Activated B cell treated with CpG ODN at 0.5 μM for 24 hours (primary cell): ENCODE results near the gene TMED3. TPM values are rescaled to one million over a fixed set of nuclear protein-coding genes. Genes with fewer than 3 reads are reported as not detected.
A peak's percentile ranks its signal among the peaks of the same experiment; 100 is the strongest.

ENCODE experiments used
- ATAC-seq: fragments of 200-7000 bp; cut with Tn5 transposase; one replicate; pipeline ENCODE4 v1.10.0; 2021; ENCODE audit warnings: low read depth, mild to moderate bottlenecking, moderate library complexity
- CTCF ChIA-PET: fragments of 350-600 bp; sonication (Branson Sonifier 250); formaldehyde crosslinking; loops from one replicate; lab custom pipeline; 2021; ENCODE audit warnings: antibody characterized with exemption; lab: Charles Lee
- POLR2A ChIA-PET: fragments of 350-600 bp; sonication (Branson Sonifier 250); formaldehyde crosslinking; loops from one replicate; lab custom pipeline; 2021; ENCODE audit warnings: antibody characterized with exemption; lab: Charles Lee
- DNase-seq: peaks from one replicate; pipeline ENCODE4 v3.0.0; 2022
- H3K27ac Mint-ChIP-seq: one replicate; pipeline ENCODE4 v1.8.0; 2020; ENCODE audit warnings: mixed read lengths
- H3K27me3 Mint-ChIP-seq: one replicate; pipeline ENCODE4 v1.8.0; 2021; ENCODE audit warnings: mixed read lengths
- H3K36me3 Mint-ChIP-seq: one replicate; pipeline ENCODE4 v1.8.0; 2021; ENCODE audit warnings: low read depth, mixed read lengths
- H3K4me1 Mint-ChIP-seq: one replicate; pipeline ENCODE4 v1.8.0; 2021; ENCODE audit warnings: mixed read lengths
- H3K4me3 Mint-ChIP-seq: one replicate; pipeline ENCODE4 v1.8.0; 2020; ENCODE audit warnings: mild to moderate bottlenecking, mixed read lengths
- H3K9me3 Mint-ChIP-seq: one replicate; pipeline ENCODE4 v1.8.0; 2020; ENCODE audit warnings: mixed read lengths
- intact Hi-C: fragments of 100-400 bp; cut with micrococcal nuclease; formaldehyde crosslinking; loops from one replicate; pipeline ENCODE4 v1.15.1; 2024
- total RNA-seq: library from RNA; stranded (reverse); gene quantifications from 2 replicates; pipeline ENCODE4 v1.2.3, GENCODE V29; 2022
- TF ChIP-seq, protein P1 (sequence below): fragments of 200-600 bp; IDR thresholded peaks from one replicate; pipeline ENCODE4 v1.8.0; 2022; ENCODE audit warnings: antibody characterized with exemption, mild to moderate bottlenecking

TMED3 gene
- total RNA-seq, 1 donor from 2014 or later: 25.0 TPM

DNA sequence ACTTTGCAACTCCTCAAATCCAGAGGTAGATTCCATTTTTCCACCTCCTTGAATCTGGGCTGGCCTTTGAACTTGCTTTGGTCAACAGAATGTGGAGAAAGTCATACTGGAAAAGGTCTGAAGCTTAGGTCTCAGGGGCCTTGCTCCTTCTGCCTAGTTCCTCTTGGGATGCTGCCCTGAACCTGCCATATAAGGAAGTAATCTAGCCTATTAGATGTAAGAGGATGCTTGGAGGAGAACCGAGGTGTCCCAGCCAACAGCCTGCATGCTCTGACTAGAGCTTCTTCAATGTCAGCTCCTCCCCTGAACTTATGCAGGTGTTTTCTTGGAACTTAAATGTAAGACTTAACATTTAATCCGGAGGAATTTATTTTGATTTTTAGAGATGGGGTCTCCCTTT, 2.0 kb upstream of the TMED3 start:
- no peak for DNase-seq
- Mint-ChIP-seq H3K4me3 (no peak overlapping the region), H3K27me3 (peaks cover 11% of the 10 kb centered on the region), H3K27ac (no peak overlapping the region), H3K9me3 (no peaks in the 10 kb centered on the region), H3K4me1 (peaks cover 29% of the 10 kb centered on the region), H3K36me3 (peaks cover 11% of the 10 kb centered on the region)
- TF ChIP-seq, protein P1, sequence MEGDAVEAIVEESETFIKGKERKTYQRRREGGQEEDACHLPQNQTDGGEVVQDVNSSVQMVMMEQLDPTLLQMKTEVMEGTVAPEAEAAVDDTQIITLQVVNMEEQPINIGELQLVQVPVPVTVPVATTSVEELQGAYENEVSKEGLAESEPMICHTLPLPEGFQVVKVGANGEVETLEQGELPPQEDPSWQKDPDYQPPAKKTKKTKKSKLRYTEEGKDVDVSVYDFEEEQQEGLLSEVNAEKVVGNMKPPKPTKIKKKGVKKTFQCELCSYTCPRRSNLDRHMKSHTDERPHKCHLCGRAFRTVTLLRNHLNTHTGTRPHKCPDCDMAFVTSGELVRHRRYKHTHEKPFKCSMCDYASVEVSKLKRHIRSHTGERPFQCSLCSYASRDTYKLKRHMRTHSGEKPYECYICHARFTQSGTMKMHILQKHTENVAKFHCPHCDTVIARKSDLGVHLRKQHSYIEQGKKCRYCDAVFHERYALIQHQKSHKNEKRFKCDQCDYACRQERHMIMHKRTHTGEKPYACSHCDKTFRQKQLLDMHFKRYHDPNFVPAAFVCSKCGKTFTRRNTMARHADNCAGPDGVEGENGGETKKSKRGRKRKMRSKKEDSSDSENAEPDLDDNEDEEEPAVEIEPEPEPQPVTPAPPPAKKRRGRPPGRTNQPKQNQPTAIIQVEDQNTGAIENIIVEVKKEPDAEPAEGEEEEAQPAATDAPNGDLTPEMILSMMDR: no peak
- ChIA-PET POLR2A (no interaction called here), CTCF (interaction anchor here (1.1 kb wide), 1 partner anchor 29 kb away, joined by 4 read pairs; no protein-coding TSS in a partner anchor)
- intact Hi-C loops: no loop called here
- no peak for ATAC-seq

DNA sequence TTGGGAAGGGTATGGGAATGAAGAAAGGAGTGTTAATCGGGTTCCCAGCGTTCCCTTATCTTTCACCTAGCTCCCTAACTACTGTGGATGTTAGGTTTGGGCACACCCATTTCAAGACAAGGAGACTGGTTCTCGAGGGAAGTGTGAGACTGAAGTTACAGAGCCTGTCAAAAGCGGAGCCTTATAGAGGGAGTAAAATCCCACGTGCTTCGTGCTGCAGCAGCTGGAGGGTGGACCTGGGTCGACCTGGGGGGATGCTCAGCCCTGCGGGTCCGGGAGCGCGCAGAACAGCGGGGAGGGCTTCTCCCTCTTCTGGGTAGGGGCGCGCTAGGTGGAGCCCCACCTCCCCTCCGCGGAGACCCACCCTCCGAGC, 314 bp upstream of the TMED3 start:
- Mint-ChIP-seq H3K27me3 (peaks cover 6% of the 10 kb centered on the region), H3K4me3 (peak overlapping the region; percentile 84), H3K36me3 (peaks cover 26% of the 10 kb centered on the region), H3K4me1 (peaks cover 29% of the 10 kb centered on the region), H3K27ac (peak overlapping the region; percentile 68), H3K9me3 (no peaks in the 10 kb centered on the region)
- TF ChIP-seq, protein P1: no peak
- ChIA-PET CTCF (interaction anchor here (1.3 to 1.9 kb wide), 2 partner anchors 29 to 70 kb away, joined by 4 to 8 read pairs; no protein-coding TSS in a partner anchor), POLR2A (interaction anchor here (0.7 to 1.6 kb wide), 4 partner anchors 613 to 1691 kb away, joined by 3 to 8 read pairs (median 4); partner anchors contain the start of genes PSMA4 and TLNRD1)
- no peak for DNase-seq
- no peak for ATAC-seq
- intact Hi-C loops: loop anchor here (2.0 to 10.0 kb wide), 4 partner anchors 554 to 1384 kb away; partner anchors contain the start of genes ABHD17C and IREB2

DNA sequence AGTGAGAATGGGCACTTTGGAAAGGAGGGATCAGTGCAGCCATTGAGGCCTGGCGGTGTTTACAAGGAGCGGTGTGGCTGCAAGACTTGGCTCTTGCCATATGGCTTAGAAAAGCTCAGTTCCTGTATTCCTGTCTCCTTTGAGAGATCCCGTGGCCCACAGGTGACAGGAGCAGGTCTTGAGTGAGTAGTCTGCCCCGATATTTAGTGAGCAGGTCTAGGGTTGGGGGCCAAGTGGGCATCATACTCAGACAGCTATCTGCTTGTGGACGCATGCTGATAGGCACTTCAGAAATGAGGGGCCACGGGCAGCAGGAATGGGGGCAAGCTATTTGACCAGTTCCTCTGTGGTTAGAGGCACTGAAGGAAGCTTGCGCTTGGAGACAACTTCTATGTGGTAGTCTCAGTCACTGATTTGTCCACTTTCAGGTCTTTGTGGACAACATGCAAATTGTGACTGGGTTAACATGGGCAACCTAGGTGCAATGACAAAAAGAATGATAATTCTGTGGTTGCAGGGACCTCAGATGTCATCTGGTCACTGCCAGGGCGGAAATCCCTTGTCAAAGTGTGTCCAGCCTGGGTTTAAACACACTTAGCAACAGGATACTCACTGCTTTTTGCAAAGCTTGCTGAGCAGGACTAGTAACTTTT, 1.1 kb downstream of the TMED3 start:
- peaks cover 40% of the 10 kb centered on the region for H3K36me3 Mint-ChIP-seq
- peak overlapping the region; percentile 84 for H3K4me3 Mint-ChIP-seq
- intact Hi-C loops: loop anchor here (2.0 to 10.0 kb wide), 4 partner anchors 555 to 1383 kb away; partner anchors contain the start of genes ABHD17C and IREB2
- H3K4me1 Mint-ChIP-seq: peaks cover 29% of the 10 kb centered on the region
- POLR2A ChIA-PET: interaction anchor here (1.6 kb wide), 1 partner anchor 612 kb away, joined by 5 read pairs; no protein-coding TSS in a partner anchor
- no peak for ATAC-seq
- CTCF ChIA-PET: interaction anchor here (1.3 to 1.9 kb wide), 2 partner anchors 28 to 69 kb away, joined by 4 to 8 read pairs; no protein-coding TSS in a partner anchor
- H3K27me3 Mint-ChIP-seq: peaks cover 2% of the 10 kb centered on the region
- TF ChIP-seq, protein P1: no peak
- H3K27ac Mint-ChIP-seq: no peak overlapping the region
- H3K9me3 Mint-ChIP-seq: no peaks in the 10 kb centered on the region
- no peak for DNase-seq

DNA sequence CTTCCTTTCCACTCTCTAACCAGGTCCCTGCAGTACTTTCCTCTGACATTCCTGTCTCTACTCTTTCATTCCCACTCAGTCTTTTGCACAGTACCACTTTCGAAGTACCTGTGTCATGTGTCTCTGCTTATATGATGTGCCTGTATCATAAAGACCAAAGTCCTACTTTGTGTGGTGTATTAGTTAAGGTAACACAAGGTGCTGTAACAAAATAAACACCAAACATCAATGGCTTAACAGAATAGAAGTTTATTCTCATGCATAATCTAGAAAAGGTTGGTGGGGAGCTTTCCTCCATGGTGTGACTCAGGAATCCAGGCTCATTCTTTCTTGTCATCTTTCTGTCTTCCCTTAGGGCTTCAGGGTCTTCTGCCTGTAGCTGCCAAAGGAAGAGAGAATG, 3.3 kb downstream of the TMED3 start:
- H3K36me3 Mint-ChIP-seq: peaks cover 61% of the 10 kb centered on the region
- ChIA-PET POLR2A (no interaction called here), CTCF (no interaction called here)
- ATAC-seq (no peak), DNase-seq (no peak)
- H3K4me1 Mint-ChIP-seq: peaks cover 29% of the 10 kb centered on the region
- TF ChIP-seq, protein P1: no peak
- H3K27ac Mint-ChIP-seq: no peak overlapping the region
- no peaks in the 10 kb centered on the region for H3K9me3 Mint-ChIP-seq
- intact Hi-C loops: loop anchor here (10.0 kb wide), 1 partner anchor 1381 kb away; the partner anchor contains the start of gene ABHD17C
- H3K27me3 Mint-ChIP-seq: no peaks in the 10 kb centered on the region
- H3K4me3 Mint-ChIP-seq: no peak overlapping the region

DNA sequence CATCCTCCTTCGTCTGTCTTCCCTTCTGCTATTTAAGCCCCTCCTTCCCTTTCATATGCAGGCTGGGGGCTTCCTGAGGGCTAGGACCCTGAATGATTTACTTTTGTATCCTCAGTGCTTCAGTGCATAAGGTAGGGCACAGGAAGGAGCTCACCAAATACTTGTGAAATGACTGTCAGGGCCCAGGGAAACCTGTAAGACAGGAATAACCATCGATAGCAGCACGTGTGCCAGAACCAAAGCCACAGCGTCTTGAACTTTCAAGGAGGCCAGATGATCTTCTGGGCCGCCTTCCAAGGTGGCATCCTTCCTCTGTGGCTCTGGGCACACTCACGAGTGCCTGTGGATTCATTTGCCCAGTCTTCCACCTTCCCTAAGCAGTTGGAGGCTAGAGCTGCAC, 3.9 kb downstream of the TMED3 start:
- peaks cover 68% of the 10 kb centered on the region for H3K36me3 Mint-ChIP-seq
- no peak for ATAC-seq
- POLR2A ChIA-PET: no interaction called here
- TF ChIP-seq, protein P1: no peak
- H3K4me3 Mint-ChIP-seq: no peak overlapping the region
- intact Hi-C loops: loop anchor here (10.0 kb wide), 1 partner anchor 1380 kb away; the partner anchor contains the start of gene ABHD17C
- H3K27me3 Mint-ChIP-seq: no peaks in the 10 kb centered on the region
- no peaks in the 10 kb centered on the region for H3K9me3 Mint-ChIP-seq
- no peak overlapping the region for H3K27ac Mint-ChIP-seq
- no peak for DNase-seq
- H3K4me1 Mint-ChIP-seq: peaks cover 29% of the 10 kb centered on the region
- CTCF ChIA-PET: no interaction called here
